HG03342 (cell line): ENCODE data around the gene ANKRD45.
"Not testable (repeated sequence)": the region's sequence is repeated elsewhere in the genome, so short reads cannot be mapped to it uniquely, and the experiment has no call there.

Source experiments
- ATAC-seq: cut with Tn5 transposase; IDR thresholded peaks from one replicate; pipeline ENCODE4 v1.9.1; 2021; ENCODE audit warnings: mild to moderate bottlenecking, moderate library complexity; ENCODE audit not compliant: unreplicated experiment

ANKRD45 gene

GRCh38 chr1:173573596-173573995 lies 96.1 kb downstream of the ANKRD45 start:
- ATAC-seq, result no peak

- ATAC-seq, result no peak
Measured at GRCh38 chr1:173572201-173572873, 97.3 kb downstream of the ANKRD45 start.

- ATAC-seq, result peak; percentile 56
Measured at GRCh38 chr1:173570370-173571007, 99.2 kb downstream of the ANKRD45 start.

GRCh38 chr1:173568483-173568882 lies 101.2 kb downstream of the ANKRD45 start:
- no peak for ATAC-seq

- ATAC-seq, result not testable (repeated sequence)
Measured at GRCh38 chr1:173563846-173564245, 105.8 kb downstream of the ANKRD45 start.

- no peak for ATAC-seq
Measured at GRCh38 chr1:173562813-173563212, 106.8 kb downstream of the ANKRD45 start.

- ATAC-seq, result no peak
Measured at GRCh38 chr1:173561263-173561662, 108.4 kb downstream of the ANKRD45 start.

GRCh38 chr1:173560285-173560880 lies 109.3 kb downstream of the ANKRD45 start:
- ATAC-seq, result no peak
